IMR-90 (cell line): ENCODE results near the gene UTP4. TPM values are rescaled to one million over a fixed set of nuclear protein-coding genes. Genes with fewer than 3 reads are reported as not detected.
A peak's percentile ranks its signal among the peaks of the same experiment; 100 is the strongest.

Source experiments
- ATAC-seq: fragments of 200-7000 bp; cut with Tn5 transposase; 2 replicates; pipeline ENCODE4 v1.9.1; 2020; ENCODE audit warnings: low read depth, mild to moderate bottlenecking, moderate library complexity
- BruUV-seq: library from RNA; stranded (reverse); fragments of 400-500 nt; replicated peaks from 2 replicates; lab custom pipeline; 2021; lab: Mats Ljungman, UMichigan
- CTCF ChIA-PET: fragments of 300-600 bp; formaldehyde crosslinking; extraction: SDS; loops from one replicate; lab custom pipeline; 2021; ENCODE audit warnings: antibody characterized with exemption; lab: Yijun Ruan, JAX
- POLR2A ChIA-PET: fragments of 300-600 bp; sonication (Branson Sonifier 250); formaldehyde crosslinking; loops from one replicate; lab custom pipeline; 2022; ENCODE audit warnings: antibody characterized with exemption; ENCODE audit not compliant: unreplicated experiment; lab: Charles Lee
- DNase-seq: peaks from one replicate; pipeline ENCODE4 v3.0.0; 2013
- H2AFZ ChIP-seq: replicated peaks from 2 replicates; pipeline ENCODE3; 2013; ENCODE audit warnings: low read length, mild to moderate bottlenecking; ENCODE audit not compliant: poor library complexity
- H2AK5ac ChIP-seq: 2 replicates; pipeline ENCODE4 v1.6.1; 2013; ENCODE audit warnings: low read depth, low read length, inconsistent platforms
- H2AK9ac ChIP-seq: replicated peaks from 2 replicates; pipeline ENCODE3; 2013; ENCODE audit warnings: mild to moderate bottlenecking, low read depth, low read length, moderate library complexity; ENCODE audit not compliant: poor library complexity
- H2BK120ac ChIP-seq: 2 replicates; pipeline ENCODE4 v1.6.1; 2013; ENCODE audit warnings: low read depth, low read length, inconsistent platforms
- H2BK15ac ChIP-seq: 3 replicates; pipeline ENCODE4 v1.6.1; 2013; ENCODE audit warnings: low read depth, low read length, inconsistent platforms
- H2BK20ac ChIP-seq: 2 replicates; pipeline ENCODE4 v1.6.1; 2013; ENCODE audit warnings: low read depth, mild to moderate bottlenecking, inconsistent platforms, low read length, moderate library complexity
- H2BK5ac ChIP-seq: 2 replicates; pipeline ENCODE4 v1.6.1; 2013; ENCODE audit warnings: mild to moderate bottlenecking, low read depth, low read length, inconsistent platforms; ENCODE audit not compliant: poor library complexity, severe bottlenecking
- H3K14ac ChIP-seq: replicated peaks from 2 replicates; pipeline ENCODE4 v1.6.1; 2013; ENCODE audit warnings: low read depth, low read length, inconsistent platforms
- H3K18ac ChIP-seq: 2 replicates; pipeline ENCODE4 v1.6.1; 2013; ENCODE audit warnings: low read depth, low read length, control low read depth
- H3K23ac ChIP-seq: 2 replicates; pipeline ENCODE4 v1.6.1; 2013; ENCODE audit warnings: low read depth, low read length, inconsistent platforms
- H3K27ac ChIP-seq: 2 replicates; pipeline ENCODE4 v1.5.1; 2013; ENCODE audit warnings: mild to moderate bottlenecking, control low read depth, low read length; ENCODE audit not compliant: insufficient read depth
- H3K27me3 ChIP-seq: 2 replicates; pipeline ENCODE4 v1.6.1; 2013; ENCODE audit warnings: low read length; ENCODE audit not compliant: control insufficient read depth, insufficient read depth
- H3K36me3 ChIP-seq: 2 replicates; pipeline ENCODE4 v1.6.1; 2013; ENCODE audit warnings: low read length, mixed read lengths; ENCODE audit not compliant: control insufficient read depth, insufficient read depth
- H3K4ac ChIP-seq: 2 replicates; pipeline ENCODE4 v1.6.1; 2013; ENCODE audit warnings: low read depth, low read length, inconsistent platforms
- H3K4me1 ChIP-seq: 2 replicates; pipeline ENCODE4 v1.6.1; 2013; ENCODE audit warnings: low read length, mixed read lengths; ENCODE audit not compliant: control insufficient read depth, insufficient read depth
- H3K4me2 ChIP-seq: 2 replicates; pipeline ENCODE4 v1.6.1; 2013; ENCODE audit warnings: low read depth, mild to moderate bottlenecking, control low read depth, low read length, moderate library complexity
- H3K4me3 ChIP-seq: 2 replicates; pipeline ENCODE4 v1.5.1; 2013; ENCODE audit warnings: low read depth, mild to moderate bottlenecking, control low read depth, low read length, moderate library complexity; ENCODE audit not compliant: insufficient read depth
- H3K56ac ChIP-seq: 2 replicates; pipeline ENCODE4 v1.6.1; 2013; ENCODE audit warnings: low read length, inconsistent platforms; ENCODE audit not compliant: insufficient read depth; ENCODE audit errors: extremely low read depth
- H3K79me1 ChIP-seq, 2 experiments: 2 replicates each; pipeline ENCODE4 v1.6.1; 2013; ENCODE audit warnings: low read length in 2 of 2, inconsistent platforms in 1 of 2, low read depth in 1 of 2
- H3K9ac ChIP-seq: 2 replicates; pipeline ENCODE4 v1.6.1; 2013; ENCODE audit warnings: low read depth, low read length, control low read depth
- H3K9me1 ChIP-seq: 2 replicates; pipeline ENCODE4 v1.6.1; 2013; ENCODE audit warnings: low read length, inconsistent platforms; ENCODE audit not compliant: insufficient read depth
- H3K9me3 ChIP-seq: 2 replicates; pipeline ENCODE4 v1.6.1; 2013; ENCODE audit warnings: low read length; ENCODE audit not compliant: control insufficient read depth, insufficient read depth
- H4K20me1 ChIP-seq: 2 replicates; pipeline ENCODE4 v1.6.1; 2013; ENCODE audit warnings: low read length, inconsistent platforms; ENCODE audit not compliant: insufficient read depth
- H4K5ac ChIP-seq: 2 replicates; pipeline ENCODE4 v1.6.1; 2013; ENCODE audit warnings: mild to moderate bottlenecking, low read depth, low read length, control low read depth
- H4K8ac ChIP-seq, 2 experiments: 2 replicates each; pipeline ENCODE4 v1.6.1; 2013; ENCODE audit warnings: low read depth in 2 of 2, low read length in 2 of 2, control low read depth in 1 of 2, inconsistent platforms in 1 of 2
- H4K91ac ChIP-seq: 2 replicates; pipeline ENCODE4 v1.6.1; 2013; ENCODE audit warnings: low read depth, low read length, inconsistent platforms; ENCODE audit not compliant: insufficient read depth
- FOS ChIP-seq: fragments of 150-350 bp; IDR thresholded peaks from 2 replicates; pipeline ENCODE4 v1.6.1; 2016; ENCODE audit warnings: low read depth, low read length
- POLR2A ChIP-seq: IDR thresholded peaks from 2 replicates; pipeline ENCODE4 v1.6.1; 2012; ENCODE audit warnings: mild to moderate bottlenecking, low read depth, low read length
- RAD21 ChIP-seq: IDR thresholded peaks from 2 replicates; pipeline ENCODE4 v1.6.1; 2012; ENCODE audit warnings: low read length, improper control_type of control experiment
- SMC3 ChIP-seq: fragments of 150-350 bp; IDR thresholded peaks from 2 replicates; pipeline ENCODE4 v1.6.1; 2016; ENCODE audit warnings: low read depth, mild to moderate bottlenecking, antibody characterized with exemption, low read length, moderate library complexity
- WGBS, 2 experiments: methylation state at CpG; one replicate each; pipeline versions ENCODE4 v1.1.5 to v1.1.7; 2013; ENCODE audit warnings: missing lambda C conversion rate in 2 of 2; ENCODE audit not compliant: insufficient read length in 1 of 2; ENCODE audit errors: extremely low coverage in 2 of 2; 5-methylcytosine and 5-hydroxymethylcytosine counted together
- dilution Hi-C: fragments of 300-500 bp; cut with HindIII; formaldehyde crosslinking; loops from one replicate; pipeline ENCODE4 v1.14.3; 2018; ENCODE audit warnings: low sequenced_read_pairs; ENCODE audit not compliant: unreplicated experiment
- in situ Hi-C: fragments of 300-500 bp; cut with MboI; formaldehyde crosslinking; loops from 3 replicates; pipeline ENCODE4 v1.14.3; 2019; ENCODE audit warnings: low sequenced_read_pairs, inconsistent platforms, mixed read lengths
- intact Hi-C: fragments of 100-400 bp; cut with micrococcal nuclease; formaldehyde crosslinking; loops from 2 replicates; pipeline ENCODE4 v1.10.0; 2022
- polyA plus RNA-seq, 3 experiments: library from polyadenylated mRNA; depleted of rRNA; stranded (reverse); fragments of >200 nt; gene quantifications; 2 replicates each; pipeline ENCODE4 v1.2.3, GENCODE V29; 2012; ENCODE audit warnings: low replicate concordance in 1 of 3
- total RNA-seq: library from RNA; depleted of rRNA; stranded (reverse); fragments of >200 nt; gene quantifications from 2 replicates; pipeline ENCODE4 v1.2.3, GENCODE V29; 2012
- TF ChIP-seq, protein P1 (sequence below): conservative IDR thresholded peaks from 2 replicates; pipeline ENCODE4 v1.5.1; 2012; ENCODE audit warnings: mild to moderate bottlenecking, low read depth, low read length, improper control_type of control experiment

UTP4 gene
- total and polyA plus RNA-seq, 2 of the 4 experiments (the other 2 are of a cell fraction): 32.1 to 61.8 TPM

DNA sequence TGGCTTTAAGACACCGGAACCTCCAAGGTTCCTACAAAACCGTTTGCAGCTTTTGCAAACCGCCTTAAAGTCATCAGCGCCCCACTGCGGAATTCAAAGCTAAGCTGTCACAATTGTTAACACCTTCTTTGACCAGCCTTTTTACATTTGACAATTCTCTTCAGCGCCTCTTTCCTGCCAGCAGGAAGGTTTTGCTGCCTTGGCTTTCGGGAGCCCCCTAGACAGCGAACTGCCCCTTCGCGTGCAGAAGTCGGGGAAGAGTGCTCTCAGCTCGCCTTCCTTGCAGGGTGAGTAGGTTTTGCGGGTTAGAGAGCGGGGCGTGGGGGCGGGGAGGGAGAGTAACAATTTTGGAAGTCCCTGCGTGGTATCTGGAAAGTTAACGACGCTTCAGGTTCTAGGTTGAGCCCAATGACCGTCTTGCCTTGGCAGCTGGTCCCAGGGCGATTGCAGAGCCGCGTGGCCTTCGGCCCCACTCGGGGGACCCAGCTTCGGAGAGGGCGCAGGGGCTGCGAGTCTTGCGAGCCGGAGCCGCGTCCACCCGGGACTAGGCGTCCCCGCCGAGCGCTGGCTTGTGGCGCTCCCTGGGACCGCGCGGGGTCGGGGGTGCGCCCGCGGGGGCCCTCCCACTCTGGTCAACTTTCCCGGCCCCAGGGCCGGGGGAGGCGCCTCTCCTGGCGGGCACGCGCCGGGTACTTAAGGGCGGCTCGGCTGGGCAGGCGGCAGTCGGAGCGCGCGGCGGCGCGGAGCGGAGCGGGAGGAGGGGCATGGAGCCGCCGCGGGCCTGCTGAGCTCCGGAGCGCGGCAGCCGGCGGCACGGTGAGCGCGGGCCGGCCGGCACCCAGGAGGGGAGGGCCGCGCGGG, 26.7 kb upstream of the UTP4 start, which contains the start of gene HAS3:
HAS3 (plus strand) TSS at position 153 of the 861 bp plus-strand sequence. CDS start 3,743 bp downstream, outside the sequence.
- Histone ChIP-seq H3K9me1 (peaks cover 3% of the 10 kb centered on the region), H4K5ac (no peak within 1 kb of the TSS), H3K4me1 (peaks cover 7% of the 10 kb centered on the region; the same call in 1 of the 2 replicates), H2BK15ac (no peak within 1 kb of the TSS), H3K4me2 (peak within 1 kb of the TSS; percentile 93), H3K9me3 (no peaks in the 10 kb centered on the region), H3K27me3 (no peaks in the 10 kb centered on the region), H2AK5ac (peak within 1 kb of the TSS; percentile 40; the same call in 1 of the 2 replicates), H3K27ac (no peak within 1 kb of the TSS), H3K56ac (no peak within 1 kb of the TSS), H3K18ac (no peak within 1 kb of the TSS), H2BK5ac (no peak within 1 kb of the TSS), H2BK20ac (no peak within 1 kb of the TSS), H2AFZ (peak within 1 kb of the TSS; percentile 89), H3K23ac (peak within 1 kb of the TSS; percentile 41), H2BK120ac (no peak within 1 kb of the TSS), H3K14ac (no peak within 1 kb of the TSS; the same call in 1 of the 2 replicates), H3K79me1 (no peaks in the 10 kb centered on the region; a peak in 1 of 4 replicates), H3K9ac (no peak within 1 kb of the TSS; the same call in 1 of the 2 replicates), H4K20me1 (peaks cover 16% of the 10 kb centered on the region), H2AK9ac (peak within 1 kb of the TSS; percentile 81), H3K4ac (no peak within 1 kb of the TSS), H3K4me3 (peak within 1 kb of the TSS; percentile 60), H4K8ac (no peak within 1 kb of the TSS), H4K91ac (0 out of 2 replicates have a peak within 1 kb of the TSS, but pooled peaks have one; percentile 10), H3K36me3 (peaks cover 9% of the 10 kb centered on the region; the same call in 1 of the 2 replicates)
- dilution Hi-C loops: no loop called here
- intact Hi-C loops: loop anchor here (1.0 kb wide), 1 partner anchor 203 kb away; no protein-coding TSS in a partner anchor
- no TSS peak for BruUV-seq
- WGBS, 2 experiments: 3% methylated on average over 42 of the region's 80 CpGs; no CpG with 5 or more reads in 1 of the 2 experiments
- ChIA-PET CTCF (interaction anchor here (0.6 to 1.3 kb wide), 4 partner anchors 203 to 260 kb away, joined by 3 to 7 read pairs (median 4); no protein-coding TSS in a partner anchor), POLR2A (no interaction called here)
- in situ Hi-C loops: no loop called here
- ATAC-seq (peak; percentile 90), DNase-seq (peak; percentile 48)
- TF ChIP-seq RAD21 (peak; percentile 41), POLR2A (peak; percentile 62), SMC3 (0 out of 2 replicates have a peak, but pooled peaks have one; percentile 19), FOS (no peak)
- TF ChIP-seq, protein P1, sequence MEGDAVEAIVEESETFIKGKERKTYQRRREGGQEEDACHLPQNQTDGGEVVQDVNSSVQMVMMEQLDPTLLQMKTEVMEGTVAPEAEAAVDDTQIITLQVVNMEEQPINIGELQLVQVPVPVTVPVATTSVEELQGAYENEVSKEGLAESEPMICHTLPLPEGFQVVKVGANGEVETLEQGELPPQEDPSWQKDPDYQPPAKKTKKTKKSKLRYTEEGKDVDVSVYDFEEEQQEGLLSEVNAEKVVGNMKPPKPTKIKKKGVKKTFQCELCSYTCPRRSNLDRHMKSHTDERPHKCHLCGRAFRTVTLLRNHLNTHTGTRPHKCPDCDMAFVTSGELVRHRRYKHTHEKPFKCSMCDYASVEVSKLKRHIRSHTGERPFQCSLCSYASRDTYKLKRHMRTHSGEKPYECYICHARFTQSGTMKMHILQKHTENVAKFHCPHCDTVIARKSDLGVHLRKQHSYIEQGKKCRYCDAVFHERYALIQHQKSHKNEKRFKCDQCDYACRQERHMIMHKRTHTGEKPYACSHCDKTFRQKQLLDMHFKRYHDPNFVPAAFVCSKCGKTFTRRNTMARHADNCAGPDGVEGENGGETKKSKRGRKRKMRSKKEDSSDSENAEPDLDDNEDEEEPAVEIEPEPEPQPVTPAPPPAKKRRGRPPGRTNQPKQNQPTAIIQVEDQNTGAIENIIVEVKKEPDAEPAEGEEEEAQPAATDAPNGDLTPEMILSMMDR: peak; percentile 36
